ENCODE data around the gene ADAMTSL1. TPM values are rescaled to one million over a fixed set of nuclear protein-coding genes. Genes with fewer than 3 reads are reported as not detected.

ADAMTSL1 gene
- total and polyA plus RNA-seq, 2 donors (not counting 3 experiments of a cell fraction or from before 2014, with no cell fraction given): 15.0 to 18.4 TPM

- Histone ChIP-seq H3K27ac (ENCODE audit: insufficient read depth, low read depth, low read length) (no peak overlapping the region), H3K9me3 (replicated peaks; ENCODE audit: control insufficient read depth, insufficient read depth, low read length) (no peaks in the 10 kb centered on the region), H3K36me3 (ENCODE audit: control insufficient read depth in 2 of 2, extremely low read depth in 1 of 2, insufficient read depth in 2 of 2, low read length in 2 of 2) (no peaks in the 10 kb centered on the region), H2AFZ (ENCODE audit: low read depth, low read length) (no peak overlapping the region), H3K9me1 (replicated peaks; ENCODE audit: control insufficient read depth, extremely low read depth, insufficient read depth, low read length) (no peaks in the 10 kb centered on the region), H3K79me2 (ENCODE audit: control insufficient read depth, insufficient read depth, low read length) (peaks cover 1% of the 10 kb centered on the region), H3K4me2 (ENCODE audit: insufficient read depth, low read length) (no peak overlapping the region), H4K20me1 (replicated peaks; ENCODE audit: control insufficient read depth, extremely low read depth, insufficient read depth, low read length) (no peaks in the 10 kb centered on the region), H3K9ac (replicated peaks; ENCODE audit: extremely low read depth, insufficient read depth, low read length) (no peak overlapping the region), H3K4me3 (replicated peaks in 1 of 3; ENCODE audit: insufficient read depth in 1 of 3, low read depth in 1 of 3, low read length in 3 of 3) (no peak overlapping the region), H3K27me3 (ENCODE audit: control insufficient read depth in 2 of 2, insufficient read depth in 2 of 2, low read length in 2 of 2) (no peaks in the 10 kb centered on the region), H3K4me1 (ENCODE audit: control insufficient read depth, extremely low read depth, insufficient read depth, low read length) (no peaks in the 10 kb centered on the region)
- dilution Hi-C loops (cut with MboI; ENCODE audit: extremely low pct_ligation_motif_present, low sequenced_read_pairs) (no loop called here), intact Hi-C loops (cut with micrococcal nuclease) (no loop called here)
- POLR2A ChIA-PET: no interaction called here
- TF ChIP-seq MAX (IDR thresholded peaks at IDR 0.05; ENCODE audit: insufficient read depth, insufficient read length): no peak
- TF ChIP-seq EZH2 (IDR thresholded peaks at IDR 0.05; ENCODE audit: borderline replicate concordance, low read depth, low read length, severe bottlenecking): no peak
- no peak for TF ChIP-seq GATA2 (IDR thresholded peaks at IDR 0.05; ENCODE audit: insufficient read depth, insufficient read length, low read depth, low read length)
- TF ChIP-seq JUN (IDR thresholded peaks at IDR 0.05; ENCODE audit: borderline replicate concordance, insufficient read depth, insufficient read length, low read depth): no peak
- no peak for TF ChIP-seq POLR2A (IDR thresholded peaks at IDR 0.05; ENCODE audit: low read depth, low read length)
- TF ChIP-seq MYC (IDR thresholded peaks at IDR 0.05; ENCODE audit: low read depth, low read length): no peak
- no peak for TF ChIP-seq CTCF (IDR thresholded peaks at IDR 0.05; ENCODE audit: extremely low read depth in 1 of 2, insufficient read depth in 1 of 2, low read depth in 1 of 2, low read length in 2 of 2)
- TF ChIP-seq FOS (IDR thresholded peaks at IDR 0.05; ENCODE audit: borderline replicate concordance, insufficient read depth, low read length): no peak
- no peak for TF ChIP-seq POLR2AphosphoS5 (IDR thresholded peaks at IDR 0.05; ENCODE audit: insufficient read depth, low read depth, low read length)
- DNase-seq (ENCODE audit: low read depth, low spot score) (no peak), FAIRE-seq (peak; percentile 4)
- CTCF ChIA-PET: no interaction called here
- no TSS peak for BruUV-seq (replicated peaks)
These were observed 46.6 kb downstream of the ADAMTSL1 start for GRCh38 chr9:18520416-18521047.
